C4-2B (cell line): ENCODE data around the gene PLP2.

Experiments used
- H3K27ac ChIP-seq: fragments of 450-650 bp; 2 replicates; pipeline ENCODE4 v1.5.1; 2017
- CTCF ChIP-seq: fragments of 450-650 bp; conservative IDR thresholded peaks from 2 replicates; pipeline ENCODE4 v1.5.1; 2017; ENCODE audit warnings: mild to moderate bottlenecking
- ZFX ChIP-seq: fragments of 450-650 bp; IDR thresholded peaks from 2 replicates; pipeline ENCODE4 v1.6.1; 2017

The PLP2 gene

GRCh38 chrX:49155900-49156837 is 15.5 kb upstream of the PLP2 start:
- TF ChIP-seq CTCF (peak; percentile 82), ZFX (no peak)
- H3K27ac ChIP-seq: peak overlapping the region; percentile 80

GRCh38 chrX:49157194-49157593 is 14.5 kb upstream of the PLP2 start:
- H3K27ac ChIP-seq: no peak overlapping the region
- no peak for TF ChIP-seq CTCF
- TF ChIP-seq ZFX: no peak

GRCh38 chrX:49160908-49161307 is 10.8 kb upstream of the PLP2 start:
- no peak overlapping the region for H3K27ac ChIP-seq
- TF ChIP-seq ZFX: no peak
- TF ChIP-seq CTCF: no peak

GRCh38 chrX:49161632-49162031 is 10.1 kb upstream of the PLP2 start:
- no peak overlapping the region; the same call in 1 of the 2 replicates for H3K27ac ChIP-seq
- TF ChIP-seq CTCF (no peak), ZFX (no peak)

- TF ChIP-seq ZFX (no peak), CTCF (no peak)
- peak within 1 kb of the TSS; percentile 78 for H3K27ac ChIP-seq
Measured at GRCh38 chrX:49162620-49163019, 9.1 kb upstream of the PLP2 start, which contains the start of gene MAGIX. TSS of gene MAGIX (plus strand) at chrX:49162758. CDS start at chrX:49162890, 132 bp downstream.

GRCh38 chrX:49163555-49164419 is 7.9 kb upstream of the PLP2 start:
- TF ChIP-seq ZFX (no peak), CTCF (peak; percentile 86)
- H3K27ac ChIP-seq: peak overlapping the region; percentile 78
